Smooth muscle cell (in vitro differentiated cells): ENCODE results near the gene FUCA1. TPM values are rescaled to one million over a fixed set of nuclear protein-coding genes. Genes with fewer than 3 reads are reported as not detected.

Experiments
- DNase-seq: peaks from one replicate; lab custom pipeline; 2025; ENCODE audit not compliant: unreplicated experiment; lab: John Stamatoyannopoulos, UW
- H2AFZ ChIP-seq: fragments of 200-600 bp; sonication (generic); 2 replicates; pipeline ENCODE4 v1.6.0; 2016; ENCODE audit warnings: antibody characterized with exemption, low read depth, mild to moderate bottlenecking
- H3F3A ChIP-seq: fragments of 200-600 bp; sonication (generic); 2 replicates; pipeline ENCODE4 v1.6.0; 2017; ENCODE audit warnings: antibody characterized with exemption, low read depth
- H3K27ac ChIP-seq: fragments of 200-600 bp; sonication (generic); 2 replicates; pipeline ENCODE4 v1.5.1; 2016; ENCODE audit warnings: low read depth, mild to moderate bottlenecking
- H3K27me3 ChIP-seq: fragments of 200-600 bp; sonication (generic); 2 replicates; pipeline ENCODE4 v1.6.1; 2016; ENCODE audit warnings: low read depth, mild to moderate bottlenecking
- H3K36me3 ChIP-seq: fragments of 200-600 bp; sonication (generic); 2 replicates; pipeline ENCODE4 v1.5.1; 2016; ENCODE audit warnings: low read depth
- H3K4me1 ChIP-seq: fragments of 200-600 bp; sonication (generic); 2 replicates; pipeline ENCODE4 v1.5.1; 2016; ENCODE audit warnings: low read depth
- H3K4me2 ChIP-seq: fragments of 200-600 bp; sonication (generic); 2 replicates; pipeline ENCODE4 v1.6.0; 2016; ENCODE audit warnings: mild to moderate bottlenecking
- H3K4me3 ChIP-seq: fragments of 200-600 bp; sonication (generic); 2 replicates; pipeline ENCODE4 v1.5.1; 2016; ENCODE audit warnings: mild to moderate bottlenecking
- H3K79me2 ChIP-seq: fragments of 200-600 bp; sonication (generic); 2 replicates; pipeline ENCODE4 v1.6.0; 2016; ENCODE audit warnings: low read depth, mild to moderate bottlenecking
- H3K9ac ChIP-seq: fragments of 200-600 bp; sonication (generic); 2 replicates; pipeline ENCODE4 v1.6.0; 2016; ENCODE audit warnings: low read depth
- H3K9me3 ChIP-seq: fragments of 200-600 bp; sonication (generic); replicated peaks from 2 replicates; pipeline ENCODE4 v1.5.1; 2016; ENCODE audit warnings: low read depth
- H4K20me1 ChIP-seq: fragments of 200-600 bp; sonication (generic); 2 replicates; pipeline ENCODE4 v1.6.0; 2016; ENCODE audit warnings: low read depth
- WGBS: methylation state at CpG from one replicate; pipeline ENCODE4 v1.1.7; 2016; ENCODE audit warnings: low lambda C conversion rate; 5-methylcytosine and 5-hydroxymethylcytosine counted together
- polyA plus RNA-seq: library from polyadenylated mRNA; unstranded; fragments of >200 nt; fragmentation: Nextera tagmentation; extraction: Ambion mirVana; gene quantifications from 2 replicates; pipeline ENCODE4 v1.2.1, GENCODE V29; 2016
- total RNA-seq: library from RNA; depleted of rRNA; stranded (reverse); fragments of >200 nt; gene quantifications from 2 replicates; pipeline ENCODE4 v1.2.3, GENCODE V29; 2014
- TF ChIP-seq, protein P1 (sequence below): fragments of 200-600 bp; sonication (generic); IDR thresholded peaks from 2 replicates; pipeline ENCODE4 v1.5.1; 2017; ENCODE audit warnings: borderline replicate concordance, mild to moderate bottlenecking, antibody characterized with exemption; ENCODE audit not compliant: insufficient read depth, poor library complexity, severe bottlenecking

FUCA1 gene
- total and polyA plus RNA-seq, 2 experiments from 2014 or later = 10.4 to 19.0 TPM

DNA sequence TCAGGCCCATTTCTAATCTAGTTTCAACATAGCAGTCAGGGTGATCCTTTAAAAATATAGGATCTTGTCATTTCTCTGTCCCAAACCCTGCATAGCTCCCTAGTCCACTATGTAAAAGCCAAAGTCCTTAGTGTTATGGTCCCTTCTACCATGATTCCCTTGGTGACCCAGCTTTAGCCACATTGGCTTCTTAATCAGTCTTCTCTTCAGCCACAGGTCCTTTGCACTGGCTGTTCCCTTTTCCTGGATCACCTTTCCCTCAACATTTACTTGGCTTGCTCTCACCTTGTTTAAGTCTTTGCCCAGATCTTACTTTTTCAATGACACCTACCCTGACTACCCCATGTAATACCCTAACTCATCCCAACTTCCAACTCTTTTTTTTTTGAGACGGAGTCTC is 11.7 kb upstream of the FUCA1 start:
- DNase-seq = no peak
- WGBS = 89% methylated on average over 1 of the region's 1 CpG
- Histone ChIP-seq H3K4me3 (no peak overlapping the region), H3K4me2 (no peak overlapping the region), H2AFZ (no peak overlapping the region), H3K9me3 (no peaks in the 10 kb centered on the region), H3K79me2 (no peaks in the 10 kb centered on the region), H3K27me3 (no peaks in the 10 kb centered on the region), H3F3A (no peaks in the 10 kb centered on the region), H3K4me1 (no peaks in the 10 kb centered on the region), H3K27ac (no peak overlapping the region), H4K20me1 (no peaks in the 10 kb centered on the region), H3K9ac (no peak overlapping the region), H3K36me3 (no peaks in the 10 kb centered on the region)
- TF ChIP-seq, protein P1, sequence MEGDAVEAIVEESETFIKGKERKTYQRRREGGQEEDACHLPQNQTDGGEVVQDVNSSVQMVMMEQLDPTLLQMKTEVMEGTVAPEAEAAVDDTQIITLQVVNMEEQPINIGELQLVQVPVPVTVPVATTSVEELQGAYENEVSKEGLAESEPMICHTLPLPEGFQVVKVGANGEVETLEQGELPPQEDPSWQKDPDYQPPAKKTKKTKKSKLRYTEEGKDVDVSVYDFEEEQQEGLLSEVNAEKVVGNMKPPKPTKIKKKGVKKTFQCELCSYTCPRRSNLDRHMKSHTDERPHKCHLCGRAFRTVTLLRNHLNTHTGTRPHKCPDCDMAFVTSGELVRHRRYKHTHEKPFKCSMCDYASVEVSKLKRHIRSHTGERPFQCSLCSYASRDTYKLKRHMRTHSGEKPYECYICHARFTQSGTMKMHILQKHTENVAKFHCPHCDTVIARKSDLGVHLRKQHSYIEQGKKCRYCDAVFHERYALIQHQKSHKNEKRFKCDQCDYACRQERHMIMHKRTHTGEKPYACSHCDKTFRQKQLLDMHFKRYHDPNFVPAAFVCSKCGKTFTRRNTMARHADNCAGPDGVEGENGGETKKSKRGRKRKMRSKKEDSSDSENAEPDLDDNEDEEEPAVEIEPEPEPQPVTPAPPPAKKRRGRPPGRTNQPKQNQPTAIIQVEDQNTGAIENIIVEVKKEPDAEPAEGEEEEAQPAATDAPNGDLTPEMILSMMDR = no peak

DNA sequence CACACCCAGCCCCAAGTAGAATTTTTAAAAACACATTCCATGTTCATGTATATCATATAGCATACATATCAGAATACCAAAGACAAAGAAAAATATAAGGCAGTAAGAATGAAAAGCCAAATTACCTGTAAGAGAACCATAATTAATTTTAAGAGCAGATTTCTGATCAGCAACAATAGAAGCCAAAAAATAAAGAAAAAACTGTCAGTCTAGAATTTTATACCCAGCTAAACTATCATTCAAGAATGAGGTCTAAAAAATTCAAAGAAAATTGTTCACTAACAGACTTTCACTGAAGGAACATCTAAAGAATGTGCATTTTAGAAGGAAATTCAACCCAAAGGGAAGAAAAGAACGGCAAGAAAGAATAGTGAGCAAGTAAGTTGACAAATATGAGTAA is 10.6 kb upstream of the FUCA1 start:
- TF ChIP-seq, protein P1 = no peak
- DNase-seq = no peak
- H3K27ac ChIP-seq = no peak overlapping the region
- H2AFZ ChIP-seq = no peak overlapping the region
- H3K79me2 ChIP-seq = no peaks in the 10 kb centered on the region
- H3K9ac ChIP-seq = no peak overlapping the region
- no peaks in the 10 kb centered on the region for H3F3A ChIP-seq
- no peak overlapping the region for H3K4me2 ChIP-seq
- H4K20me1 ChIP-seq = no peaks in the 10 kb centered on the region
- H3K4me3 ChIP-seq = no peak overlapping the region
- 74% methylated on average over 1 of the region's 1 CpG for WGBS
- no peaks in the 10 kb centered on the region for H3K27me3 ChIP-seq
- H3K4me1 ChIP-seq = no peaks in the 10 kb centered on the region
- no peaks in the 10 kb centered on the region for H3K9me3 ChIP-seq
- no peaks in the 10 kb centered on the region for H3K36me3 ChIP-seq

DNA sequence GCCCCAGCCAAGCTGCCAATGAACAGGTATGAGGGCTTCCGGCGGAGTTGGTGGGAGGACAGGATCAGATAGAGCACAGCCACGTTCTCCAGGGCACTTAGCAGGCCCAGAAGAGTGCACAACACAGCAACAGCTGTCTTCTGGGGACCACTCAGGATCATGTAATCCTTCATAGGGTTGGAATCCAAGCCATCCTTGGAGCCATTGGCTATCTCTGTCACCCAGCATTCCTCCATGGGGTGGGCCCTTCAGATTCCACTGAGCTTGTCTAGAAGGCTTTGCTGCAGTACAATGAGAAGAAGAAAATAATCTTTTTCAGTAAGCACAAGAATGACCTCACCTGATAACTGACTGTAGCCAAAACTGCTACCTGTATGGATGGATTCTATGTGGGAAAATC is 7.3 kb upstream of the FUCA1 start:
- Histone ChIP-seq H3K36me3 (no peaks in the 10 kb centered on the region), H3F3A (no peaks in the 10 kb centered on the region), H3K4me1 (no peaks in the 10 kb centered on the region), H3K9me3 (no peaks in the 10 kb centered on the region), H3K27ac (no peak overlapping the region), H3K4me3 (no peak overlapping the region), H2AFZ (no peak overlapping the region), H3K9ac (no peak overlapping the region), H3K4me2 (no peak overlapping the region), H4K20me1 (no peaks in the 10 kb centered on the region), H3K27me3 (no peaks in the 10 kb centered on the region), H3K79me2 (no peaks in the 10 kb centered on the region)
- no peak for DNase-seq
- 86% methylated on average over 3 of the region's 3 CpGs for WGBS
- TF ChIP-seq, protein P1 = no peak

DNA sequence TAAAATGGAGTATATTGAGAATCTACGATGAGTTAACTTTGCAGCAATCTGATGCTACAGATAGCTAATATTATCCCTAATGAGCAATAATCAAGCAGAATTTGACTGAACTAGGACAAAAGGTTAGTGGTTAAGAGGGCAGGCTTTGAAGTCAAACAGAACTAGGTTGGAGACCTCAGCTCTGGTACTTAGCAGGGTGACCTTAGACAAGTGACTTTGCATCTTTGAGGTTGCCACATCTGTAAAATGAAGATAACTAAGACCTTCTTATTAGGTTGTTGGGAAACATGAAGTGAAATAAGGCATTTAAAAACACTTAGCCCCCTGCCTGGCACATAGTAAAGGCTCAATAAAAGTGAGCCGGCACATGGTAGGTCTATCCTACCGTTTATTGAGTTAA is 4.3 kb upstream of the FUCA1 start:
- H3K79me2 ChIP-seq = no peaks in the 10 kb centered on the region
- no peaks in the 10 kb centered on the region for H3K36me3 ChIP-seq
- H3K9ac ChIP-seq = no peak overlapping the region
- no peaks in the 10 kb centered on the region for H3F3A ChIP-seq
- H3K4me1 ChIP-seq = no peaks in the 10 kb centered on the region
- H3K4me2 ChIP-seq = no peak overlapping the region
- no peak overlapping the region for H3K4me3 ChIP-seq
- H4K20me1 ChIP-seq = no peaks in the 10 kb centered on the region
- peaks cover 8% of the 10 kb centered on the region for H3K27me3 ChIP-seq
- TF ChIP-seq, protein P1 = no peak
- no peak overlapping the region for H3K27ac ChIP-seq
- H3K9me3 ChIP-seq = no peaks in the 10 kb centered on the region
- 92% methylated on average over 3 of the region's 3 CpGs for WGBS
- no peak for DNase-seq
- H2AFZ ChIP-seq = no peak overlapping the region
